Gastroesophageal sphincter (tissue), 3 donors: ENCODE measurements around the gene ZBTB20.

Experiments used
- POLR2A ChIP-seq, 2 donors: fragments of 450-650 bp; IDR thresholded peaks; one replicate each; pipeline ENCODE4 v1.6.1; 2017; ENCODE audit warnings: antibody characterized with exemption in 2 of 2, mild to moderate bottlenecking in 2 of 2, moderate library complexity in 1 of 2
- POLR2AphosphoS5 ChIP-seq: sonication (generic); formaldehyde crosslinking; IDR thresholded peaks from one replicate; pipeline ENCODE4 v1.6.1; 2017; ENCODE audit warnings: antibody characterized with exemption
- TF ChIP-seq, protein P1 (sequence below), 4 experiments: fragments of 200-600 bp in 2 of 4; fragments of 450-650 bp in 2 of 4; sonication (generic) in 1 of 4; IDR thresholded peaks; one replicate each; pipeline ENCODE4 v1.5.1; 2017 to 2019; ENCODE audit warnings: antibody characterized with exemption in 4 of 4, mild to moderate bottlenecking in 2 of 4, moderate library complexity in 2 of 4

DNA sequence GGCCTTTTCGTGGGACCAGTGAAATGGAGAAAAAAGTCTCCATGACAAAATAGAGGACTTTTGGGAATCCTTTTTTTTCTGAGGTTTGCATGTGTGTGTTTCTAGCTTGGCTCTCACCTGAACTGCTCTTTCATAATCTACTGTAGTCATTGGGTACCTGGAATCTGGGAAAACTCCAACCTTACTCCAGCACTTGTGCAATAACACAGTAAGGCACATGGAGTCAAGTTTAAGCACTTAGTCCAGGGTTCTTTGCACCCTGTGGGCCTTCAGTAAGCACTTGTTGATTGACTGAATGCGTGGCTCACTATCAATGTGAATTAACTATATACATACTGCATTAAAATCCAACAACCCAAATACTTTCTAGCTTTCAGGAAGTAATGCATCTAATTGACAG lies 299.5 kb downstream of the ZBTB20 start:
- TF ChIP-seq, protein P1, sequence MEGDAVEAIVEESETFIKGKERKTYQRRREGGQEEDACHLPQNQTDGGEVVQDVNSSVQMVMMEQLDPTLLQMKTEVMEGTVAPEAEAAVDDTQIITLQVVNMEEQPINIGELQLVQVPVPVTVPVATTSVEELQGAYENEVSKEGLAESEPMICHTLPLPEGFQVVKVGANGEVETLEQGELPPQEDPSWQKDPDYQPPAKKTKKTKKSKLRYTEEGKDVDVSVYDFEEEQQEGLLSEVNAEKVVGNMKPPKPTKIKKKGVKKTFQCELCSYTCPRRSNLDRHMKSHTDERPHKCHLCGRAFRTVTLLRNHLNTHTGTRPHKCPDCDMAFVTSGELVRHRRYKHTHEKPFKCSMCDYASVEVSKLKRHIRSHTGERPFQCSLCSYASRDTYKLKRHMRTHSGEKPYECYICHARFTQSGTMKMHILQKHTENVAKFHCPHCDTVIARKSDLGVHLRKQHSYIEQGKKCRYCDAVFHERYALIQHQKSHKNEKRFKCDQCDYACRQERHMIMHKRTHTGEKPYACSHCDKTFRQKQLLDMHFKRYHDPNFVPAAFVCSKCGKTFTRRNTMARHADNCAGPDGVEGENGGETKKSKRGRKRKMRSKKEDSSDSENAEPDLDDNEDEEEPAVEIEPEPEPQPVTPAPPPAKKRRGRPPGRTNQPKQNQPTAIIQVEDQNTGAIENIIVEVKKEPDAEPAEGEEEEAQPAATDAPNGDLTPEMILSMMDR (IDR thresholded peaks at IDR 0.05) = no peak
- TF ChIP-seq POLR2A (IDR thresholded peaks at IDR 0.05) (no peak), POLR2AphosphoS5 (no peak)
